H9 (cell line): ENCODE measurements around the gene SFXN2. TPM values are rescaled to one million over a fixed set of nuclear protein-coding genes. Genes with fewer than 3 reads are reported as not detected.

ENCODE experiments used
- DNase-seq: peaks from one replicate; pipeline ENCODE4 v3.0.0-alpha.2; 2017
- H2AFZ ChIP-seq: one replicate; pipeline ENCODE4 v1.6.1; 2013; ENCODE audit warnings: mild to moderate bottlenecking, low read length, control low read depth, moderate library complexity
- H2AK5ac ChIP-seq: 2 replicates; pipeline ENCODE4 v1.6.1; 2013; ENCODE audit warnings: low read length, control low read depth, mixed read lengths; ENCODE audit not compliant: insufficient read length
- H2BK120ac ChIP-seq: one replicate; pipeline ENCODE4 v1.6.1; 2013; ENCODE audit warnings: low read depth, mild to moderate bottlenecking, low read length, control low read depth, inconsistent platforms; ENCODE audit not compliant: poor library complexity, severe bottlenecking
- H2BK12ac ChIP-seq: 2 replicates; pipeline ENCODE4 v1.6.1; 2013; ENCODE audit warnings: low read length, control low read depth, mixed read lengths, low read depth; ENCODE audit not compliant: insufficient read length
- H2BK15ac ChIP-seq: 2 replicates; pipeline ENCODE4 v1.6.1; 2013; ENCODE audit warnings: low read depth, low read length, control low read depth
- H2BK20ac ChIP-seq: one replicate; pipeline ENCODE4 v1.6.1; 2013; ENCODE audit warnings: low read depth, mild to moderate bottlenecking, low read length, control low read depth, inconsistent platforms; ENCODE audit not compliant: poor library complexity, severe bottlenecking
- H2BK5ac ChIP-seq: 2 replicates; pipeline ENCODE4 v1.6.1; 2013; ENCODE audit warnings: low read length, control low read depth, mixed read lengths; ENCODE audit not compliant: insufficient read length
- H3K14ac ChIP-seq: 2 replicates; pipeline ENCODE4 v1.6.1; 2013; ENCODE audit warnings: low read length, control low read depth; ENCODE audit not compliant: insufficient read depth
- H3K18ac ChIP-seq: 2 replicates; pipeline ENCODE4 v1.6.1; 2013; ENCODE audit warnings: low read depth, mild to moderate bottlenecking, mixed read lengths, low read length, control low read depth; ENCODE audit not compliant: insufficient read length
- H3K23ac ChIP-seq: 2 replicates; pipeline ENCODE4 v1.6.1; 2013; ENCODE audit warnings: low read length, control low read depth, mixed read lengths, low read depth; ENCODE audit not compliant: insufficient read length
- H3K23me2 ChIP-seq: 2 replicates; pipeline ENCODE4 v1.6.1; 2013; ENCODE audit warnings: low read depth, mild to moderate bottlenecking, mixed read lengths, low read length, control low read depth; ENCODE audit not compliant: insufficient read length, poor library complexity, severe bottlenecking
- H3K27ac ChIP-seq: 2 replicates; pipeline ENCODE4 v1.5.1; 2013; ENCODE audit warnings: low read length, control low read depth, mixed read lengths, low read depth; ENCODE audit not compliant: insufficient read length
- H3K27me3 ChIP-seq: 2 replicates; pipeline ENCODE4 v1.6.1; 2013; ENCODE audit warnings: low read length, control low read depth, inconsistent platforms; ENCODE audit not compliant: insufficient read depth
- H3K4ac ChIP-seq: 2 replicates; pipeline ENCODE4 v1.6.1; 2013; ENCODE audit warnings: low read depth, mild to moderate bottlenecking, control low read depth, inconsistent platforms, low read length, moderate library complexity
- H3K4me1 ChIP-seq: 2 replicates; pipeline ENCODE4 v1.6.1; 2013; ENCODE audit warnings: low read length, control low read depth, inconsistent platforms; ENCODE audit not compliant: insufficient read depth
- H3K4me2 ChIP-seq: 2 replicates; pipeline ENCODE4 v1.6.1; 2013; ENCODE audit warnings: low read length, control low read depth, mixed read lengths; ENCODE audit not compliant: insufficient read length, insufficient read depth
- H3K56ac ChIP-seq: 2 replicates; pipeline ENCODE4 v1.6.1; 2013; ENCODE audit warnings: low read depth, mild to moderate bottlenecking, mixed read lengths, low read length, control low read depth; ENCODE audit not compliant: insufficient read length
- H3K79me1 ChIP-seq: 2 replicates; pipeline ENCODE4 v1.6.1; 2013; ENCODE audit warnings: low read depth, mild to moderate bottlenecking, moderate library complexity, low read length, control low read depth, inconsistent platforms; ENCODE audit not compliant: insufficient read depth, poor library complexity, severe bottlenecking
- H3K79me2 ChIP-seq: 2 replicates; pipeline ENCODE4 v1.6.1; 2013; ENCODE audit warnings: low read length, control low read depth, inconsistent platforms; ENCODE audit not compliant: insufficient read depth
- H3K9ac ChIP-seq: 2 replicates; pipeline ENCODE4 v1.6.1; 2013; ENCODE audit warnings: low read length, control low read depth, mixed read lengths; ENCODE audit not compliant: insufficient read length; ENCODE audit errors: extremely low read depth
- H3K9me3 ChIP-seq: one replicate; pipeline ENCODE4 v1.6.1; 2013; ENCODE audit warnings: low read depth, low read length, inconsistent platforms; ENCODE audit not compliant: control insufficient read depth
- H3T11ph ChIP-seq: one replicate; pipeline ENCODE4 v1.6.1; 2013; ENCODE audit warnings: mild to moderate bottlenecking, low read length, control low read depth, inconsistent platforms
- H4K20me1 ChIP-seq: one replicate; pipeline ENCODE4 v1.6.1; 2013; ENCODE audit not compliant: control insufficient read depth, insufficient read length, insufficient read depth
- H4K5ac ChIP-seq: 2 replicates; pipeline ENCODE4 v1.6.1; 2013; ENCODE audit warnings: low read depth, mild to moderate bottlenecking, mixed read lengths, low read length, control low read depth; ENCODE audit not compliant: insufficient read length
- H4K8ac ChIP-seq: replicated peaks from 2 replicates; pipeline ENCODE4 v1.6.1; 2013; ENCODE audit warnings: low read length, control low read depth, mixed read lengths, low read depth; ENCODE audit not compliant: insufficient read length
- H4K91ac ChIP-seq: 2 replicates; pipeline ENCODE4 v1.6.1; 2013; ENCODE audit warnings: low read depth, mild to moderate bottlenecking, moderate library complexity, mixed read lengths, low read length, control low read depth; ENCODE audit not compliant: insufficient read length
- H3K27ac Mint-ChIP-seq, 3 experiments: 2 replicates in 2 of 3; 3 replicates in 1 of 3; pipeline ENCODE4 v1.8.0; 2020 to 2021; ENCODE audit warnings: mixed read lengths in 3 of 3, mild to moderate bottlenecking in 1 of 3, moderate library complexity in 1 of 3
- H3K27me3 Mint-ChIP-seq: 2 replicates; pipeline ENCODE4 v1.8.0; 2021; ENCODE audit warnings: low read depth, mild to moderate bottlenecking, moderate library complexity, mixed read lengths
- H3K36me3 Mint-ChIP-seq, 3 experiments: 2 replicates in 2 of 3; 3 replicates in 1 of 3; pipeline ENCODE4 v1.8.0; 2020 to 2021; ENCODE audit warnings: low read depth in 3 of 3, mixed read lengths in 3 of 3; ENCODE audit not compliant: insufficient read depth in 1 of 3
- H3K4me1 Mint-ChIP-seq, 2 experiments: 2 replicates each; pipeline ENCODE4 v1.8.0; 2020; ENCODE audit warnings: mixed read lengths in 2 of 2
- H3K4me3 Mint-ChIP-seq, 2 experiments: 2 replicates in 1 of 2; 3 replicates in 1 of 2; pipeline ENCODE4 v1.8.0; 2020 to 2021; ENCODE audit warnings: mild to moderate bottlenecking in 2 of 2, mixed read lengths in 2 of 2, moderate library complexity in 1 of 2
- H3K9me3 Mint-ChIP-seq, 2 experiments: 2 replicates in 1 of 2; 3 replicates in 1 of 2; pipeline ENCODE4 v1.8.0; 2020; ENCODE audit warnings: mild to moderate bottlenecking in 2 of 2, mixed read lengths in 2 of 2, moderate library complexity in 1 of 2
- WGBS: extraction: QIAGEN DNeasy Blood & Tissue Kit; methylation state at CpG from one replicate; pipeline ENCODE4 v1.1.7; 2013; ENCODE audit warnings: missing lambda C conversion rate, low lambda C conversion rate, mixed read lengths; ENCODE audit not compliant: insufficient read length; ENCODE audit errors: extremely low coverage; 5-methylcytosine and 5-hydroxymethylcytosine counted together
- total RNA-seq: library from RNA; stranded (reverse); gene quantifications from 2 replicates; pipeline ENCODE4 v1.2.1, GENCODE V29; 2021
- TF ChIP-seq, protein P1 (sequence below): fragments of 200-600 bp; sonication (generic); conservative IDR thresholded peaks from 3 replicates; pipeline ENCODE4 v1.8.0; 2021; ENCODE audit warnings: antibody characterized with exemption, mild to moderate bottlenecking

Gene SFXN2
- total RNA-seq, 1 experiment from 2014 or later, result 34.7 TPM

GRCh38 chr10:102713539-102713813 lies 960 bp upstream of the SFXN2 start:
- H2AK5ac ChIP-seq, result no peak overlapping the region
- no peaks in the 10 kb centered on the region for H3K9me3 ChIP-seq
- no peak overlapping the region for H2BK5ac ChIP-seq
- TF ChIP-seq, protein P1, sequence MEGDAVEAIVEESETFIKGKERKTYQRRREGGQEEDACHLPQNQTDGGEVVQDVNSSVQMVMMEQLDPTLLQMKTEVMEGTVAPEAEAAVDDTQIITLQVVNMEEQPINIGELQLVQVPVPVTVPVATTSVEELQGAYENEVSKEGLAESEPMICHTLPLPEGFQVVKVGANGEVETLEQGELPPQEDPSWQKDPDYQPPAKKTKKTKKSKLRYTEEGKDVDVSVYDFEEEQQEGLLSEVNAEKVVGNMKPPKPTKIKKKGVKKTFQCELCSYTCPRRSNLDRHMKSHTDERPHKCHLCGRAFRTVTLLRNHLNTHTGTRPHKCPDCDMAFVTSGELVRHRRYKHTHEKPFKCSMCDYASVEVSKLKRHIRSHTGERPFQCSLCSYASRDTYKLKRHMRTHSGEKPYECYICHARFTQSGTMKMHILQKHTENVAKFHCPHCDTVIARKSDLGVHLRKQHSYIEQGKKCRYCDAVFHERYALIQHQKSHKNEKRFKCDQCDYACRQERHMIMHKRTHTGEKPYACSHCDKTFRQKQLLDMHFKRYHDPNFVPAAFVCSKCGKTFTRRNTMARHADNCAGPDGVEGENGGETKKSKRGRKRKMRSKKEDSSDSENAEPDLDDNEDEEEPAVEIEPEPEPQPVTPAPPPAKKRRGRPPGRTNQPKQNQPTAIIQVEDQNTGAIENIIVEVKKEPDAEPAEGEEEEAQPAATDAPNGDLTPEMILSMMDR, result no peak
- H2AFZ ChIP-seq, result peak overlapping the region; percentile 11
- H3T11ph ChIP-seq, result no peak overlapping the region
- no peak overlapping the region for H3K56ac ChIP-seq
- H3K9ac ChIP-seq, result peak overlapping the region; percentile 82
- peak overlapping the region; percentile 46 to 97 (median 94) for H3K27ac Mint-ChIP-seq
- no peaks in the 10 kb centered on the region for H3K27me3 Mint-ChIP-seq
- H4K5ac ChIP-seq, result no peak overlapping the region
- H3K27ac ChIP-seq, result no peak overlapping the region
- H3K4me1 Mint-ChIP-seq, result peaks cover 35 to 41% of the 10 kb centered on the region in 2 experiments
- no peak overlapping the region for H3K4ac ChIP-seq
- peaks cover 11% of the 10 kb centered on the region for H3K23me2 ChIP-seq
- H4K20me1 ChIP-seq, result no peaks in the 10 kb centered on the region
- no peak overlapping the region for H3K23ac ChIP-seq
- H3K4me1 ChIP-seq, result peaks cover 6% of the 10 kb centered on the region; the same call in 1 of the 2 replicates
- no peak for DNase-seq
- peak overlapping the region; percentile 59 for H3K18ac ChIP-seq
- H2BK20ac ChIP-seq, result no peak overlapping the region
- peaks cover 3% of the 10 kb centered on the region for H3K79me1 ChIP-seq
- H4K8ac ChIP-seq, result no peak overlapping the region
- H2BK12ac ChIP-seq, result no peak overlapping the region
- H4K91ac ChIP-seq, result no peak overlapping the region
- whole genome bisulfite sequencing, result no CpG with 5 or more reads among the region's 13 CpGs
- peak overlapping the region; percentile 95 for H3K4me2 ChIP-seq
- no peaks in the 10 kb centered on the region for H3K27me3 ChIP-seq
- no peak overlapping the region for H2BK120ac ChIP-seq
- no peak overlapping the region for H2BK15ac ChIP-seq
- H3K9me3 Mint-ChIP-seq, result no peaks in the 10 kb centered on the region
- H3K36me3 Mint-ChIP-seq, result peaks cover 4 to 20% (median 8%) of the 10 kb centered on the region in 3 experiments; a peak in 6 of 7 replicates
- H3K79me2 ChIP-seq, result peaks cover 3% of the 10 kb centered on the region; the same call in 1 of the 2 replicates
- H3K4me3 Mint-ChIP-seq, result peak overlapping the region; percentile 83 to 92
- no peak overlapping the region for H3K14ac ChIP-seq
